LHCN-M2 (cell line): ENCODE results near the gene KCP. TPM values are rescaled to one million over a fixed set of nuclear protein-coding genes. Genes with fewer than 3 reads are reported as not detected.

Experiments
- DNase-seq: peaks from one replicate; pipeline ENCODE4 v3.0.0-alpha.2; 2012; ENCODE audit warnings: low read depth
- total RNA-seq: library from RNA; depleted of rRNA; stranded (reverse); fragments of >200 nt; gene quantifications from 2 replicates; pipeline ENCODE4 v1.2.3, GENCODE V29; 2014

The KCP gene
- total RNA-seq, 1 experiment from 2014 or later, result not detected

DNA sequence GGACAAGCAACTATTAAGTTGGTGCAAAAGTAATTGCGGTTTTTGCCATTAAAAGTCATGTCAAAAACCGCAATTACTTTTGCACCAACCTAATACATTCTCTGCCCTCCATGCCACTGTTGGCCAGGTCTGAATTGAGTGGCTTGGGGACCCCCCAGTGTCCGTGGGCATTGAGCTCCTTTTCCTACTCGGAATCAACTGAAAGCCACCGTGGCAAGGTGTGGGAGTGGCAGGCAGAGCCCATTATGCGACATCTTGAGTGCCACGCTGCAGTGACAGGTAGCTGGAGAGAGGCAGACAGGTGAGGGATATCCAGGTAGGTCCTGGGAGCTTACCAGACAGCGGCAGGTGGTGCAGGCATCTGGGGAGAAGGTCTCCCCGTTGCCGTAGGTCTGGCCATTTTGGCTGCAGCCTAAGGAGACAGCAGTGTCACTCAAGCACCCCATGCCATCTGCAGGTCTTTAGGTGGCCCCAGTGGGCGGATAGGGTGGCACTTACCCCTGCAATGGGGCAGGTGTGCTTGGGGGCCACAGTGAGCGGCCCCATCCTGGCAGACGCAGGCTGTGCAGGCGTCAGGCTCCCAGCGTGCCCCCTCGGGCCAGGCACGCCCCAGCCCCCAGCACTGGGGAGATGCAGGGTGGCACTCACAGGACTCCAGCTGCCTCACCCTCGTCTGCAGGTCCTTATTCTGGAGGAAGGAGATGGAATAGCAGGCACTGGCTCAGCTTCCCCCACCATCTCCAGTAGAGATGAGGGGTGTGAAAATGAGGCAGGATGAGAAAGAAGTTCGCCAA is 3.5 kb downstream of the KCP start:
- DNase-seq, result no peak

GRCh38 chr7:128906001-128906765 is 4.3 kb downstream of the KCP start:
- no peak for DNase-seq

DNA sequence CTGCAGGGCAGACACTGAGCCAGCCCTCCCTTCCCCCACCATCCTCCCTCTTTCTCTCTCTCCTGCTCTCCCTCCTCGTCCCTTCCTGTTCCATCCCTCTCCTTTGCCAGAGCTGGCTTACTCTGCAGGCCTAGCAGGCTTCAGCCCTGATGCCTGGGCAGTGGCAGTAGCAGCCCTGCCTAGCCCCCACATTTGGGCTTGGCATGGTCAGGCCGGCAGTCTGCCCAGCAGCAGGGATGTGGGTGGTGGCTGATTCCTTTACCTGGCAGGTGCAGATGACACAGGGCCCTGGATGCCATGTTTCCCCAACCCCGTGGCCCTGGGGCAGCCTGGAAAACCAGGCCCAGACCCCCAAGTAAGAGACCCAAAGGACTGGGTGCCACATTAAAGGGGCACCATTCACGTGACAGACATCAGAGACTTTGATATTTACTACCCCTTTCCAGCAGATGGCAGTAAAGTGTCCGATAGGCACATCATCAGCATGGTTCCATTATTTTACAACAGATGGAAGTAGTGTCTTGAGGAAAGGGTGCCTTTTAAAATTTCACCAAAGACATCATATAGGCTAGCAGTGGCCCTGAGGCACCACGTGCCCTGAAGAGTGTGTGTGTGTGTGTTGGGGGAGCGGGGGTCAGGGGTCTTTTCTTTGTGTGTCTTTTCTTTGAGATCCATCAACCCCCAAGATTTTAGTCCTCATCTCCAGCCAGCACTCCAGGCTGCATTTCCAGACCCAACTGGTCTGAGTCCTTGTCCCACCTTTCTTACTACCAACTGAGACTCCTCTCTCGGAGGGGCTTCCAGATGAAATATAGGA is 5.9 kb downstream of the KCP start:
- peak; percentile 64 for DNase-seq

GRCh38 chr7:128903621-128904361 is 6.7 kb downstream of the KCP start:
- no peak for DNase-seq

DNA sequence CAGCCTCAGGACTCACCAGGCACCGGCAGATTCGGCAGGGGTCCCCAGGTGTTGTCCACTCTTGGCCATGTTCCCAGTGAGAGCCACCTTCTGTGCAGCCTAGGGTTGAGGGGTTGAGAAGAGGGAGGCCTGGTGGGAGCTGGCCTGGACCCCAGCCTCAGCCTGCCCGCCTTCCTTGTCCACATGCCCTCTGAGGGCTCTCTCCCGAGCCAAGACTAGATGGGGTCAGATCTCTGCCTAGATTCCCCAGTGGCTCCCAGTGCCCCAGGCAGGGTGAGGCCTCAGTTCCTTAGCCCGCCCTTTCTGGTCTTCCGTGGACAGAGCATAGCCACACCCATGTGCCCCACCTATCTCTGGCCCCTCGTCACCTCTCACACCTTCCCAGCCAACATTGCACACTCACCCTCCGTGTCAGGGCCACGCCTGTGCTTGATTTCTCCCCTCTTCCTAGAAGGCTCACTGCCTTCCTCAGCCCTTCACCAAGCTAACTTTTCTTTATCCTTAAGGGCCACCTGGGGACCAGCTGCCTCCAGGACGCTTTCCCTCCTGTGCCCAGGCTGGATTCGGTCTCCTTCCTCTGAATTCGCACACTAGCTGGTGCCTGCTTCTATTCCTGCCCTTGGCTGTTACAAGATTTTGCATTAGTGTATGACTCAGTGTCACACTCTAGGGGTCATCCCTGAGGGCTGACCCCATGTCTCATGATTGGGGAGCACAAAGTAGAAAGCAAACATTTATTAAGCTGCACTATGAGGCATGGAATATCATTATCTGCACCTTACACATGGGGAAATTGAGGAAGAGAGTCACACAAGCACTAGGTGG is 7.5 kb downstream of the KCP start:
- peak; percentile 55 for DNase-seq

GRCh38 chr7:128900237-128900636 is 10.3 kb downstream of the KCP start:
- DNase-seq, result no peak

- DNase-seq, result no peak
Observed at GRCh38 chr7:128899392-128899791, 11.1 kb downstream of the KCP start.

GRCh38 chr7:128895320-128895719 is 15.2 kb downstream of the KCP start:
- no peak for DNase-seq

DNA sequence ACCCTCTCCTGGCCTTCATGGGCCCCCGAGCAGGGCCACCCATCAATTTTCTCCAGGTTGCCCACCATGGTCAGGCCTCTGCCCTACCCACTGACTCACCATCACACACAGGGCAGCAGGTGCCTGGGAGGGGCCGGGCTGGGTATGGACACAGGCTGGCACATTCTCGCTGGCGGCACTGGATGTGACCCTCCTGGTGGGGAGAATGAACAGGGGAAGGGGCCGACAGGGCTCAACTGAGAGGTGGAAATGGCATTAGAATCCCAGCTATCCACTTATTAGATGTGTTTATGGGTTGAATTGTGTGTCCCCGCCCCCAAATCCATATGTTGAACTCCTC is 16.4 kb downstream of the KCP start:
- no peak for DNase-seq

GRCh38 chr7:128893251-128894100 is 17.0 kb downstream of the KCP start:
- no peak for DNase-seq

GRCh38 chr7:128892521-128893250 is 17.8 kb downstream of the KCP start:
- DNase-seq, result no peak

- DNase-seq, result no peak
Observed at GRCh38 chr7:128891942-128892269, 18.6 kb downstream of the KCP start.

DNA sequence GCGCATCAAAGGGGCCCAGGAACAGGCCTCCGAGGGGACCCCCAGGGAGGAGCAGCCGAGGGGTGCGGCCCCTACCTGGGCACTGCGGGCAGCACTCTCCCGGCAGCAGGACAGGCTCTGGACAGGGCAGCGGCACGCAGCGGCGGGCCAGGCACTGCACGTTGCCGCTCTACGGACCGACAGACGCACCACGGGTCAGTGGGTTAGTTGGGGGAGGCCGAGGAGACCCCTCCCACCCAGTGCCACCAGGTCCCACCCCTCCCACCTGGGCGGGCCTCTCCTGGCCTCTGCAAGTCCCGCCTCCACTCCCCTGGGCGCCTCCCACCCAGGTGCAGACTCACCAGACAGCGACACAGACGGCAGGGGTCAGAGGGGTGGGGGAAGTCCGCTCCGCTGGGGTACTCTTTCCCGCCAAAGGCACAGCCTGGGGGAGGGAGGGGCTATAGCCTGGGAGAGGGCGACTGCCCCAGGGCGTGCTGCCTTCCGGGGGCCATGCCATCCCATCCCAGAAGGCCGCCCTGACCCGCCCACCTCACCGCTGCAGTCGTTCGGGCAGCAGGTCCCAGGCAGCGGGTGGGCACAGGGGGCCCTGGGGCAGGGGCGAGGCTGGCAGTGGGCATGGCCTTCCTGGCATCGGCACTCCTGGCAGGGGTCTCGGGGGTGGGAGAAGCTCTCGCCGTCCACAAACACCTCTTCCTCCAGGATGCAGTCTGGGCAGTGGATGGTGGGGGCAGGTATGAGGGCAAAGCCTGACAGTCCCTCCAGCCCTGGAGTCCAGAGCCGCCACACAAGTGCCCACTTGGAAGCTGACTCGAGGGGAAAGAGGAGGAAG is 19.2 kb downstream of the KCP start:
- DNase-seq, result no peak

DNA sequence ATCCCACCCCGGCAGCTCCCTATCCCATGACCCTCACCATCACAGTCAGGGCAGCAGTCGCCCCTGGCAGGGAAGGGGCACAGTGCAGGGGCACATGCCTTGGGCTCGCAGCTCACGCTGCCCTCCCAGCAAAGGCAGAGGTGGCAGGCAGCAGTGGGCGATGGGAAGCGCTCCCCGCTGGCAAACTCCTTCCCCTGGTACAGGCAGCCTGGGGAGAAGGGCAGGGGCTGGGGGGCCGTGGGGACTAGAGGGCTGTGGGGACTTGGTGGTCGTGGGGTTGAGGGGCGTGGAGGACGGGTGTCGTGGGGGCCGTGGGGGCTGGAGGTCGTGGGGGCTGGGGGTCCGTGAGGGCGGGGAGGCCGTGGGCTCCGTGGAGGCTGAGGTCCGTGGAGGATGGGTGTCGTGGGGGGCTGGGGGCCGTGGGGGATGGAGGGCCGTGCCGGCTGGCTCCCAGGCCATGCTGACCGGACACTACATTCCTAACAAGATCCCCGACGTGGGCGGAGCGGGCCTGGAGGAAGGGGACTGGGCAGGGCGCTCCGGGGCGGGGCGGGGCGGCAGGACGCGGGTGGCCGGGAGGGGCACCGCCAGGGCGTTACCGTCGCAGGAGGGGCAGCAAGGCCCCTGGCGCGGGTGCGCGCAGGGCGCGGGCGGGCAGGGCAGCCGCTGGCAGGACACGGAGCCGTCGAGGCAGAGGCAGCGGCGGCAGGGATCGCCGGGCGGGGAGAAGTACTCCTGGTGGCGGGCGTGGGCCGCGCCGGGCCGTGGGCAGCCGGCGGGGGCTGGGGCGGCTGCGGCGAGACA is 20.0 kb downstream of the KCP start:
- no peak for DNase-seq

GRCh38 chr7:128889121-128889520 is 21.4 kb downstream of the KCP start:
- no peak for DNase-seq

DNA sequence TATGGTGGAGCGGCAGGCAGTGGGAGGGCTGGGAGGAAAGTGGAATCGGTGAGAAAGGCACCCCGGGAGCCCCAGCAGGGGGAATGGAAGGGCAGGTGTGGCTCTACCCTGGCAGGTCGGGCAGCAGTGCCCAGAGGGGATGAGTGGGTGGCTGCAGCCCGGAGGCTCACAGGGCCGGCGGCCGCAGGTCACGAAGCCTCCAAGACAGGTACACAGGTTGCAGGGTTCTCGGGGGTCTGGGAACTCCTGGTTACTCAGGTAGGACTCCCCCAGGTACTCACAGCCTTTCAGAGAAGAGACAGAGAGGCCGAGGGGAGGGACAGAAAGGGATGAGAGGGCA is 21.8 kb downstream of the KCP start:
- DNase-seq, result no peak

DNA sequence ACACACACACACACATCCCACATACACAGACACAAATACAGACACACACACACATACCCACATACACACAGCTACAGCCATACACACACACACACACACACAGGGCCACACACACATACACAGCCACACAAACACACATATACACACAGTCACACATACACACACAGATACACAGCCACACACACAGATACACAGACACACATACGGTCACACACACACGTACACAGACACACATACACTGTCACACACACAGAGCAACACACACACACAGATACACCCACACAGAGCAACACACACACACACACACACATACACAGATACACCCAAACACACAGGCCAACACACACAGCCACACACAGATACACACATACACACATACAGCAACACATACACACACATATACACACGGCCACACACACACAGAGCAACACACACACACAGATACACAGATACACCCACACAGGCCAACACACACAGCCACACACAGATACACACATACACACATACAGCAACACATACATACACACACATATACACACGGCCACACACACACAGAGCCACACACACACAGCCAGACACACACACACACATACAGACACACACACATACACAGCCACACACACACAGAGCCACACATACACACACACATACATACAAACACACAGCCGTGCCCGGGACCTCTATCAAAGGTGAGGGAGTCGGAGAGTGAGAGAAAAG is 22.3 kb downstream of the KCP start:
- no peak for DNase-seq
